ENCODE measurements around the gene TUBB. TPM values are rescaled to one million over a fixed set of nuclear protein-coding genes. Genes with fewer than 3 reads are reported as not detected.

TUBB gene
- total RNA-seq, 1 experiment from 2014 or later: 386 TPM

GRCh38 chr6:30724906-30725667, 4.9 kb downstream of the TUBB start:
- no peaks in the 10 kb centered on the region for H3K9me3 ChIP-seq
- no peak overlapping the region for H3K4me3 ChIP-seq
- H3K36me3 ChIP-seq: peaks cover 60% of the 10 kb centered on the region

GRCh38 chr6:30725713-30726505, 5.8 kb downstream of the TUBB start:
- peaks cover 55% of the 10 kb centered on the region for H3K36me3 ChIP-seq
- no peak overlapping the region for H3K4me3 ChIP-seq
- DNase-seq: peak; percentile 59
- H3K9me3 ChIP-seq: no peaks in the 10 kb centered on the region
- H3K27me3 ChIP-seq: no peaks in the 10 kb centered on the region

More at GRCh38 chr6:30724906-30725667, 4.9 kb downstream of the TUBB start:
- no peak for DNase-seq
- no peaks in the 10 kb centered on the region for H3K27me3 ChIP-seq

- peaks cover 49% of the 10 kb centered on the region for H3K36me3 ChIP-seq
- no peak for DNase-seq
Measured at GRCh38 chr6:30726506-30727413, 6.6 kb downstream of the TUBB start.

GRCh38 chr6:30727920-30728553, 7.9 kb downstream of the TUBB start:
- H3K27me3 ChIP-seq: no peaks in the 10 kb centered on the region
- no peak overlapping the region for H3K4me3 ChIP-seq
- no peaks in the 10 kb centered on the region for H3K9me3 ChIP-seq
- DNase-seq: no peak
- H3K36me3 ChIP-seq: peaks cover 36% of the 10 kb centered on the region

More at GRCh38 chr6:30726506-30727413, 6.6 kb downstream of the TUBB start:
- Histone ChIP-seq H3K4me3 (no peak overlapping the region), H3K9me3 (no peaks in the 10 kb centered on the region), H3K27me3 (no peaks in the 10 kb centered on the region)

GRCh38 chr6:30730601-30731435, 10.7 kb downstream of the TUBB start:
- no peak for DNase-seq
- Histone ChIP-seq H3K27me3 (no peaks in the 10 kb centered on the region), H3K4me3 (no peak overlapping the region), H3K9me3 (no peaks in the 10 kb centered on the region), H3K36me3 (peaks cover 15% of the 10 kb centered on the region)

- H3K4me3 ChIP-seq: no peak overlapping the region
- no peaks in the 10 kb centered on the region for H3K9me3 ChIP-seq
- peaks cover 12% of the 10 kb centered on the region for H3K36me3 ChIP-seq
- no peaks in the 10 kb centered on the region for H3K27me3 ChIP-seq
- no peak for DNase-seq
Measured at GRCh38 chr6:30732237-30732943, 12.2 kb downstream of the TUBB start.

- no peak for DNase-seq
- Histone ChIP-seq H3K27me3 (no peaks in the 10 kb centered on the region), H3K4me3 (no peak overlapping the region), H3K36me3 (peaks cover 34% of the 10 kb centered on the region), H3K9me3 (no peaks in the 10 kb centered on the region)
Measured at GRCh38 chr6:30735668-30736314, 15.6 kb downstream of the TUBB start.

GRCh38 chr6:30738532-30738931, 18.4 kb downstream of the TUBB start:
- no peak for DNase-seq
- Histone ChIP-seq H3K4me3 (no peak overlapping the region), H3K9me3 (no peaks in the 10 kb centered on the region), H3K27me3 (no peaks in the 10 kb centered on the region), H3K36me3 (peaks cover 44% of the 10 kb centered on the region)

- peaks cover 52% of the 10 kb centered on the region for H3K36me3 ChIP-seq
- DNase-seq: no peak
- no peaks in the 10 kb centered on the region for H3K27me3 ChIP-seq
- no peak overlapping the region for H3K4me3 ChIP-seq
- no peaks in the 10 kb centered on the region for H3K9me3 ChIP-seq
Measured at GRCh38 chr6:30740540-30740870, 20.4 kb downstream of the TUBB start.

GRCh38 chr6:30741063-30741779, 21.1 kb downstream of the TUBB start:
- Histone ChIP-seq H3K36me3 (peaks cover 52% of the 10 kb centered on the region), H3K27me3 (no peaks in the 10 kb centered on the region), H3K9me3 (no peaks in the 10 kb centered on the region), H3K4me3 (peak overlapping the region; percentile 64)
- DNase-seq: no peak

GRCh38 chr6:30741789-30742315, 21.7 kb downstream of the TUBB start:
- Histone ChIP-seq H3K9me3 (no peaks in the 10 kb centered on the region), H3K36me3 (peaks cover 52% of the 10 kb centered on the region), H3K27me3 (no peaks in the 10 kb centered on the region), H3K4me3 (peak overlapping the region; percentile 64)
- no peak for DNase-seq

- Histone ChIP-seq H3K27me3 (no peaks in the 10 kb centered on the region), H3K9me3 (no peaks in the 10 kb centered on the region), H3K4me3 (peak within 1 kb of the TSS; percentile 64), H3K36me3 (peaks cover 50% of the 10 kb centered on the region)
- DNase-seq: peak; percentile 98
Measured at GRCh38 chr6:30742316-30743098, 22.4 kb downstream of the TUBB start, which contains the start of gene FLOT1. FLOT1 (minus strand) TSS chr6:30742687; CDS start chr6:30742189, 498 bp downstream.

All from MG63 (cell line).